Stimulated activated CD4-positive, alpha-beta T cell treated with anti-CD3 and anti-CD28 coated beads, Interleukin-12 subunit alpha, Interleukin-12 subunit beta, amount 100 ng/mL, for 4 hours (primary cell): ENCODE measurements around the gene SIK3.
"Not testable (repeated sequence)": the region's sequence is repeated elsewhere in the genome, so short reads cannot be mapped to it uniquely, and the experiment has no call there.

Experiments
- DNase-seq: peaks from one replicate; pipeline ENCODE4 v3.0.0-alpha.2; 2020

Gene SIK3

DNA sequence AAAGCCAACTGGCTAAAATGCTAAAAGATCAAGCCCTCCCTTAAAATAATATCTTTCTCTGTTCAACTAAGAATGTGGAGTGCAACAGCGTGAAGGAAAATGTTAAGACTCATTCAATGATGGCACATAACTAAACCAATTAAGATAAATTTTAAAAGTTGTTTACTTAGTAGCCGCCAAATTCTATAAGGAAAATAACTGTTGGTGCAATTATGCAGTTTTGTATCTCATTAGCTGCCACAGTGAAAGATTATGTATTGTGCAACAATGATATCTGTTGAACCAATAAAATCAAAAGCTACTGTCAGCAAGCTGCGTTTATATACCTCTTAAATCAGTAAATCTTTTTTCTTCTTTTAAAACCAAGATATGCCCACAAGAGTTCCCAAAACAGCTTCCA is 55.5 kb downstream of the SIK3 start:
- no peak for DNase-seq

DNA sequence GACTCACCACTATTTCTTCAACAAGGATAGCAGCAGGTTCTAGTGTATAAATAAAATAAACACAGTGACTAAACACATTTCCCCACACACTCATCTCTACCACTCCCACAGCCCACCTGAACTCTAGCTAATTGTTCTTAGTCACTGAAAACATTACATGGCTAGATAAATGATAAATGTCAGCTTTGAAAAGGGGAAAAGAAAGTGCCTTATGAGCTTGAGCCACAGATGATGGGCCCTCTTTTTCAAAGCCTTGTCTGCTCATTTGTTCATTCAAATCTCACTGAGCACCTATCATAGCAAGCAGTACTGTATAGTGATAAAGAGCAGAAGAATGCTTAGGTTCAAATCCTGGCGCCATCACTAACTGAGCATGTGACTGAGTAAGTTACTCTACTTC is 58.3 kb downstream of the SIK3 start:
- no peak for DNase-seq

DNA sequence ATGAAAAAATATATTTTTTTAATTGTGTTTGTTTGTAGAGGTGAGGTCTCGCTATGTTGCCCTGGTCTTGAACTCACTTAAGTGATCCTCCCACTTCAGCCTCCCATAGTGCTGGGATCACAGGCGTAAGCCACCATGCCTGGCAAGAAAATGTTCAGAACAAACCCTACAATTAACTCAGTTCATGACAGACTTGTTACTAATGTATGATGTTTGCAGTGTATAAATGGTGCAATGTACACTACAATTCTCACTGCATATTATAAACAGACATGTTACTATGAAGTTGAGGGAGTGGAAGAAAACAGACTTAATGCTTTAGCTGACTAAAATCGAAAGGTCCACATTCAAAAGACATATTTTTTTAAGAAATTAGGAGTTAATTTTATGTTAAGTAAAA is 59.0 kb downstream of the SIK3 start:
- DNase-seq: no peak

DNA sequence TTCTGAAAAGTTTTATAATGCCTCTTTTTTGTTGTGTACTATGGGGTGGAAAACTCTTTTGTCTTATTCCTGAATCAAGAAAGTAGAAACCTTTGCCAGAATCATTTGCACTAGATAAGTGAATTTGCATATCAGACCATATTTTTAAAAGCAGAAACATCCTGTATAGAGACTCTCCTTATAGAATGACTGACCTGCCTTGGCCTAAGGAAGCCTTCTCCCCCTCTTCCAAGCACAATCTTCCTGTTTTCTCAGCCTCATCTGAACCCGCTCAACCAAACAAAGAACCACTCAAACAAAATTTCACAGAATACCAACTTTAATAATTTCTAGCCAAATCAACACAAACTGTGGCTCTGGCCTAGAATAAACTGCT is 60.3 kb downstream of the SIK3 start:
- no peak for DNase-seq

DNA sequence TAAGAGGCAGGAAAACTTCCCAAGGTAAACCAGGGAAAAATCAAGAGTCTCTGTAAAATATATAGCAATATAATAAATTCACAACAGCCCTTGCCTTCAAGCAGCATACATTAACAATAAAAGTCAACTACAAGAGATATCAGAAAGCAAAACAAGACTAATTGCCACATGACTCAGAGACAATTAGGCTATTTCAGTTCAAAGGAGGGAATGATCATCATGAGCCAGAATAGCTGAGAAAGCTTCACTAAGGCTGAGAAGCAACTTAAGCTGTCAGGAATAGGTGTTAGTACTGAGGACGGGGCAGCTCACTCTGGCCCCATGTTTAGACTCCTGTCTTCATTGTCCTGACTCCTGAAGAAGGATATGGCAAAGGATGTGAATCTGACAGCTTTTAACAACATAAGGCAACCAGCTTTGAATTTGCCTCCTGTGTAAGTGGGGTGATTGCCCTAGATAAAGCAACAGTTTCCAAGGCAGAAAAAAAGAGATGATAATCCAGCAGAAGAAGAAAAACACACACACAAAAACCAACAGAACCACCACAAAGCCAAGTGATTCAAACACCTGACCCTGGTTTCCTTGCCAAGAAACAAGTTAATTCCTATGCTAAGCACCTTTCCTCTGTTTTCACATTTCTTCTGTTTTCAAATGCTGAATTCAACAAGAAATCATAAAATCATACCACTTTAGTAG is 60.8 kb downstream of the SIK3 start:
- no peak for DNase-seq

DNA sequence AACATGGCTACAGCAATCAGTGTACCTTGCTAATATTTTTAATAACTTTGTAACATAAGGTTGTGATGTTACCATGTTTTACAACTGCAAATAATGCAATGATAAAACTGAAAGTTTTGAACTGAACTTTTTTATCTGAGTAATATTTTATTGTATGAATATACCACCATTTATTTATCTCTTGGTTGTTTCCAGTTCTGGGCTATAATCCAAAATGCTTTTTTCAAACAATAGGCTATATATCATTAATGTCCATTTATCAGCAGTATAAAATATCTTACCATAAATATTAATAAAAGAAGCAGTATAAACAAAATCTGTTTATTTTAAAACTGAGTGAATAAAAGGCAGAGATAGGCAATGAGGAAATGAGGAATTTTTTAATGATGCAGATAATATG is 63.3 kb downstream of the SIK3 start:
- no peak for DNase-seq

DNA sequence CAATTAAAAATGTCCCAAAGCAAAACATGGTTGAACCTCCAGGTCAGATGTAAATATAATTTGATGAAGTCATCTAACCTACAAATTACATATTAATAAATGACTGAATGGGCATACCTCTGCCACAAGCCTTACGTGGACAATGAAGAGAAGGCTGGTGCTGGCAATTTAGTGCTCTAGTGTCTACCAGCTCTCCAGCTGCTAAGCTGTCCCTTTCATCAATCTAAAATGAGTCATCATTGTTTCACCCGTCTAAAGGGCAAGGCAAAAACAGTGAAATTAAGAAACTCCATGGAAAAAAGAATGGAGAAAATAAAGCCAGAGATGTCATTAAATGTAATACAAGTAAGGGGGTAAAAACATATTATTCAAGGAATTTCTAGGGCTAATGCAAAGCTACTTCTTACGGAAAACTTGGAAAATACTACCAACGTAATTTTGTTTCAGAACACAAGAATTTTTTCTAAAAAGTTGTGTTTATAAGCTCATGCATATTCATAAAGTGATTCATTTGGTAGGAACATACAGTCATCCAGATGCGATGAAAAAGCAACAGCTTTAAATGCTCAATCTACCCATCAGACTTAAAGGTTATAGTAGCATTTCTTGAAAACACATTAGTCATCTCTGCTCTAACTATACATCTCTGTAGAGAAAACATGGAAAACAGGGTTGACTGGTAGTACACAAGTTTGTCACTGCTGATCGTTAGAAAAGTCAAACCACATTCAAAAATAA is 71.5 kb downstream of the SIK3 start:
- DNase-seq: no peak

DNA sequence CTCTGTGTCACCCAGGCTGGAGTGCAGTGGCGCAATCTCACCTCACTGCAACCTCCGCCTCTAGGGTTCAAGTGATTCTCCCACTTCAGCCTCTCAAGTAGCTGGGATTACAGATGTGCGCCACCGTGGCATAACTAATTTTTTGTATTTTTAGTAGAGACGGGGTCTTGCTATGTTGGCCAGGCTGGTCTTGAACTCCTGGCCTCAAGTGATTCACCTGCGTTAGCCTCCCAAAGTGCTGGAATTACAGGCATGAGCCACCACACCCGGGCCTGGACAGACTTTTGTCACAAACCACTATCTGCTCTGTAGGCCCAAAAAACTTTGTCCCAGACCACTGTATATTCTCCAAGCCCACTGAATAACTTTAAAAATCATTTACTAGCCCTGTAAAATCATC is 74.5 kb downstream of the SIK3 start:
- DNase-seq: not testable (repeated sequence)

DNA sequence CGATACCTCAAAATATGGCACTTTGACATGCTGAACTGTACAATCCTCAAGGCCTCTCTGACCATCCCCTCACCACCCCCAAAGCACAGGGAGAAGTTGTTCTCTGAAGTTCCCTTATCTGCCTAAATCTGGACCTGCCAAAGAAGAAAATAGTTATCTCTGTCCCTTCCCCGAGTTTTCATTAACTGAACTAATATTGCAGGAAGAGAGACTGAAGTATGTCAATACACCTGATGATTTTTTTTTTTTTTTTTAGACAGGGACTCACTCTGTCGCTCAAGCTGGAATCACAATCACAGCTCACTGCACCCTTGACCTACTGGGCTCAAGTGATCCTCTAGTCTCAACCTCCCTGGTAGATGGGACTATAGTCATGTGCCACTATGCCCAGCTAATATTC is 75.0 kb downstream of the SIK3 start:
- no peak for DNase-seq

DNA sequence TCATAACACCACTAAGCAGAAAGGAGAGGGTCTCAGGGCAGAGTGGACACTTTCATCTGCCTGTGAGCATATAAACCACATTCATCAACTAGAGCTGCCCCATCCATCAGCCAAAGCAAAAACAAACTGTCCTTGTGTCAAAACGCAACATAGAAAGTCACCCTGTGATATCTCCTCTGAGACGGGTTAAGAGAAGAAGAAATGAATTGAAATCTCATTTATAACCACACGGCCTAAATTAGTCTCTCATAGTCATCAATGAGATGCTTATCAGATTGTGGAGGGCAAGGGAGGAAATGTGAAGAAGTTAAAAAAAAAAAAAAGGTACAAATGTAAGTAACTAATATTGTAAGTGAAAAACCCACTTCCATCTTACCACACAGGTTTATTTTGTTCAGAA is 75.7 kb downstream of the SIK3 start:
- no peak for DNase-seq

DNA sequence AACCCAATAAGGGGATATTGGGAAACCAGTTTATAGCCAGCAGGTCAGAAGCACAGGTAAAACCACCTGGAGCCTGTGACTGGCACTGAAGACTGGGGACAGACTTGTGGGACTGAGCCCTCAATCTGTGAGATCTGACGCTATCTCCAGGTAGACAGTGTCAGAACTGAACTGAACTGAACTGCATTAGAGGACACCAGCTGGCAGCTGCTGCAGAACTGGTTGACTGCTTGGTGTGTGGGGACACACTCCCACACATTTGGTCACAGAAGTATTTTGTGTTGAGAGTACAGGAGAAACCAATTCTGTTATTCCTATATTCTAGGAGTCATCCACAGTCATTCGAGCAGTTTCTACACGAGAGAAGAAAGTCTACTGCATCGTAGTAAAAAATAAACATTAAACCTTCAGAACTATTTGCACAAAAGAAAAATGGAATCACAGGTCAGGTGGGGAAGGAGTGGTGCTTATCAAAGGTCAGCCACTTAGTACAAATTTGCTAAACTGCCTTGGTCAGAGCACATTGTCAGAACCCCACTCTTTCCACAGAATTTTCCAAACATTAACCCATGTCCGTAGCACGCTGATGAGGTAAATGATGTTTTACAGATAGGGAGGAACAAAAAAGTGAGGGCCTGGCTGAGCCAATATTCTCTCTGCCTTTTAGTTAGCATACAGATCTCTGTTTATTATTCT is 77.2 kb downstream of the SIK3 start:
- no peak for DNase-seq

DNA sequence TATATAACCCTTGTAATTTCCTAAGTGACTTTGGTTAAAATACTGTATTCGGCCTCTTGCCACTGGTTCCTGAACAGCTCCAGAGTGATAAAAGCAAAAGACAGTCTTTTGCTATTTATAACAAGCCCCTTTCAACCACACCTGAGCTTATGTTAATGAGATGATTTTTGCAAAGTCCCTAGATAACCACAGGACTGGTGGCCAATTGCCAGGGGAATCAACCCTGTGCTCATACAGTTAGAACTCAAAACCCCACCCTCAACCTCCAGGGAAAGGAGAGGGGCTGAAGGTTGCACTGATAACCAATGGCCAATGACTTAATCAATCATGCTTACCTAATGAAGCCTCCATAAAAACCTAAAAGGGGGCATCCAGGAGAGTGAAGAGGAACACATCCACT is 77.9 kb downstream of the SIK3 start:
- DNase-seq: no peak

DNA sequence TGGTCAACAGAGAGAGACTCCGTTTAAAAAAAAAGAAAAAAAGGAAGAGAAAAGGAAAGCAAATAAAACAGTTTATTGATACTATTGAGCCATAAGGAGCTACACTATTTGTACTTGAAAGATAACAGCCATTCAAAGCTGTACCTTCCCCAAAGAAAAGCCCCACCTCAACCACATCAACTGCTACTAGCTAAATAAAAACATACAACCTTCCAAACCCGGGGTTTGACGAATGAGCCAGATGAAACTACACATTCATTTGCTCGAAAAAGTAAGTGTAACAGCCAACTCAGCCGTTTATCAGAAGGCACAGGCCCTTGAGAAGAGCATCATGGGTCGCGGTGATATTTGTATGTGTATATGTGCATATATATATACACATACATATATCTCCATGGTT is 78.4 kb downstream of the SIK3 start:
- no peak for DNase-seq

DNA sequence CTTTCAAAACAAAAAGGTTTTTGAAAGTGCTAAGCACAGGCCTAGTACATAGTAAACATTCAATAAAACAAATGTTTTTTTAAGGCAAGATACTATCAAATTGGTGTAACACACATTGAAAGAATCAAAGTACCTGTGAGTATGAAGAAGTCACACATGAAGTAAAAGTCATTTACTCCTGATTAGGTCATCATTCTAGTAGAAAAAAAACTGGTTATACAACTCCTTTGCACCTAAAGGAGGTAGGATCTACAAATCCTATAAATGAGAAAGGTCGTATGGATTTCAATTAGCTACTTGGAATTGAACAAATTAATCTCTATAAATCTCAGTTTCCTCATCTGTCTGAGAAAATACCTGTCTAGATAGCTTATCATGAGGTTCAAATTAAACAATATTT is 80.8 kb downstream of the SIK3 start:
- DNase-seq: no peak

DNA sequence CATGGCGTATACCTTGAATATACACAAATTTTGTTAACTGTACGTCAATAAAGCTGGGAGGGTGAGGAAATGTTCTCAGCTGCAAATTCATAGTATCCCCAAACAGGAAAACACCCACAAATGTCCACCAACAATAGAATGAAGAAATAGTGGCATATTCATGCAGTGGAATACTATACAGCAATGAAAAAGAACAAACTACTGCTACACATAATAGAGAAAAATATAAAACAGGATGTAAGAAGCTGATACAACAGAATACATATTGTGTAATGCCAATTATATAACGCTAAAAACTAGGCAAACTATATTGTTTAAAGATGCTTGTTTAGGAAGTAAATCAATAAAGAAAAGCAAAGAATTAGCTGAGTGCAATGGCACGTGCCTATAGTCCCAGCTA is 81.5 kb downstream of the SIK3 start:
- DNase-seq: no peak

DNA sequence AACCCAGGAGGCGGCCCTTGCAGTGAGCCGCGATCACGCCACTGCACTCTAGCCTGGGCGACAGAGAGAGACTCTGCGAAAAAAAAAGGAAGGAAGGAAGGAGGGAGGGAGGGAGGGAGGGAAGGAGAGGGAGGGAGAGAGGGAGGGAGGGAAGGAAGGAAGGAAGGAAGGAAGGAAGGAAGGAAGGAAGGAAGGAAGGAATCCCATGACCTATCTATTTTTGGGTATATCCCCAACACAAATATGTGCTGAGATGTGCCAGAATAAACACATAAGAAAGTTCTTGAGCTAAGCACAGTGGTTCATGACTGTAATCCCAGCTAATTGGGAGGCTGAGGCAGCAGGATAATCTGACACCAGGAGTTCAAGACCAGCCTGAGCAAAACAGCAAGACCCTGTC is 82.0 kb downstream of the SIK3 start:
- no peak for DNase-seq

DNA sequence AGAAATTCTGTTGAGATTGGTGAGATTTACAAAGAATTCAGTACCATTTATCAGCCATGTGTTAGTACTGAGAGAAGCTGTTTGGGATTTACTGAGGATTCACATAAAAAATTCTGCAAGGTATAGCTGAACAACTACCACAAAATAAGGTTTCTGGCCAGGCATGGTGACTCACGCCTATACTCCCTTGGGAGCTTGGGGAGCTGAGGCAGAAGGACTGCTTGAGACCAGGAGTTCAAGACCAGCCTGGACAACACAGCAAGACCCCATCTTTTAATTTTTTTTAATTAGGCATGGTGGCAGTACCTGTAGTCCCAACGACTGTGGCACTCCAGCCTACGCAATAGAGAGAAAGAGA is 86.7 kb downstream of the SIK3 start:
- DNase-seq: no peak

DNA sequence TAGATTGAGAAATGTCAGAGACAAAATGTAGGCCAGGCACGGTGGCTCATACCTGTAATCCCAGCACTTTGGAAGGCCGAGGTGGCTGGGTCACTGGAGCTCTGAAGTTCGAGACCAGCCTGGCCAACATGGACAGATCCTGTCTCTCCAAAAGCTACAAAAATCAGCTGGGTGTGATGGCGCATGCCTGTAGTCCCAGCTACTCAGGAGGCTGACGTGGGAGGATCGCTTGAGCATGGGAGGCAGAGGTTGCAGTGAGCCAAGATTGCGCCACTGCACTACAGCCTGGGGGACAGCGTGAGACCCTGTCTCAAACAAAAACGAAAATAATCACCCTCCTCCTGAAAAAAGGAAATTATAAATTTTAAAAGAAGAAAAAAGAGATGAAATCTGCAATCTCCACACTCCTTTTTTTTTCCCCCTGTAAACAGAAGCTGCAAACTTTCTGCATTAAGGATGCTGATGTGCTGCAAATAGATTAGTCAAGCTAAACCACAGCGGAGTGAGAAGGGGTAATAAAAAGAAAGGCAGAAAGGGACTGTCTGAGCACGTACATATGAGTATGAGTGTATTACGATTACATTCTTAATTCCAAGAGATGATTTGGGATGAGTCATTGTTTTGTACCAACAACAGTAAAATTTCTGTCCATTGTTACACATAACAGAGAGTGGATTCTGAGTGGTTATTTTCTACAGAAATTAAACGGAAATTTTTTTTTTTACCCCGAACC is 87.3 kb downstream of the SIK3 start:
- DNase-seq: no peak

DNA sequence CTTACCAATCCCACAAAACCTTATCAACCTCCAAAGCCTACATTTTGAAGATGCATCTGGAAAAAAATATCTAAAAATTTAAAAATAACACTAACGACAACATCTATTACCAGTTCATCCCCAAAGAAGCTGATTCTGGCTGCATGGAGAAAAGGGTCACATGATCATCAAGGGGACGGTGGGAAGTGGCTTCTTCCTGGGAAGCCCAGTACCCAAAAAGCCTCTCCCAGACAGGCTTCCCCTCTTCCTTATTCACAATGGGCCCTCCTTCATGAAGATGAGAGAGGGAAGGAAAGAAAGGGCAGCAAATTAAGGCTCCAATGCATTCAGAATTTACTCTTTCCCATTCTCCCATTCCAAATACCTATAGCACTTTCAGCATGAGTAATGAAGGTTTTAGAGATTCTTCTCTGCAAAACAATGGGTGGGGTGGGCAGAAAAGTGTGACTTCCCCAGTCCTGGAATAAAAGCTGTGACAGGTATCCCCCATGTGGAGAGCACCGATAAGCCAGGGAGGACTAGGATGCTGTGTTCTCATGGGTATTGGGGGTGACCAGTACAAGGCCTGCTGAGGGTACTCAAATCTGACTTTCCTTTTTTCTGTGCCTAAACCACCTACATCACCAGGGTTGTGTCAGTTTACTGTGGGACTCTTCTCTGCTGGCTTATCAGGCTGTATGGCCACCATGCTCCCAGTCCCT is 88.2 kb downstream of the SIK3 start:
- DNase-seq: no peak

DNA sequence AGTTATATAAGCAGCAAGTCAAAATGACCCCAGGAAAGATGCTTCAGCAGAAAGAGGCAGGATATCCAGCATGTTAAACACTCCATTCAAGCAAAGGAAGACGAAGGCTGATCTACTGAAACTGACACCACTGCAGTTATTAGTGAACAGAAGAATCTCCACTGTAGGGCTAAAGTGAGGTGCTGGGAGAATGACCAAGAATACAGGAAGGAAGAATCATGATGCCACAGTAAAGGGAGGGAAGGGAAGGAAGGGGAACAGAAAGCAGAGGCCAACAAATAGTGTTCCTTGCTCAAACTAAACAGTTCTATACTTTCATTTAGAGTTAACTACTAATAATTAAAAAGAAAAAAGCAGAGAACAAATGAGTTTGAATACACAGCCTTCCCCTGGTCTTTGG is 92.5 kb downstream of the SIK3 start:
- DNase-seq: no peak

DNA sequence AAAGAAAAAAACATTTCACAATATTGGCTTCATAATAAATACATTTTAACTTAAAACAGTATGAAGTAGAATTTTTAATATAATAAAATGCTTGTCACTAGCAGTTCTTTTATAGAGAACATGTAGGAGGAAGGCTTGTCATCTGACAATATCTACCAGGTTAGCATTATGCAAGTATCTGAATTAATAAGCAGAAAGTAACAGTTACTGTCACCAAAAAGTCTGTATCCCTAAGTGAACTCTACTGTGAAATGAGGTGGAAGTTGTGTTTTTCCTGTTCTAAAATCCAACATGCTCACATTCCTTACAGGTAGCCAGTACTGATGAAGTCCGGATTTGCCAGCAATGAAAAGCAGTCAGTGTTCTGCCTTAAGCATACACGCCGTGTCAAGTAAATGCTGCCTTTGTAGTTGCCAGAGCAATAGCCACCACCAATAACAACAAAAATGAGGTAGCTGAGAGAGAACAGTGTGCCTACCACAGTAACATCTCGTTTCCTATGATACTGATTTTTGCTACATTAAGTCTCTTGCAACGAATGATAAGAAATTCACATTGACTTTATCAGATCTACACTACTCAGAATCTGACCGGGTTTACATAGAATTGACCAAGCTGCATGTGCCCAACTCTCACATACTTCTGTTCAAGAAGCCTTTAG is 95.5 kb downstream of the SIK3 start:
- DNase-seq: no peak

DNA sequence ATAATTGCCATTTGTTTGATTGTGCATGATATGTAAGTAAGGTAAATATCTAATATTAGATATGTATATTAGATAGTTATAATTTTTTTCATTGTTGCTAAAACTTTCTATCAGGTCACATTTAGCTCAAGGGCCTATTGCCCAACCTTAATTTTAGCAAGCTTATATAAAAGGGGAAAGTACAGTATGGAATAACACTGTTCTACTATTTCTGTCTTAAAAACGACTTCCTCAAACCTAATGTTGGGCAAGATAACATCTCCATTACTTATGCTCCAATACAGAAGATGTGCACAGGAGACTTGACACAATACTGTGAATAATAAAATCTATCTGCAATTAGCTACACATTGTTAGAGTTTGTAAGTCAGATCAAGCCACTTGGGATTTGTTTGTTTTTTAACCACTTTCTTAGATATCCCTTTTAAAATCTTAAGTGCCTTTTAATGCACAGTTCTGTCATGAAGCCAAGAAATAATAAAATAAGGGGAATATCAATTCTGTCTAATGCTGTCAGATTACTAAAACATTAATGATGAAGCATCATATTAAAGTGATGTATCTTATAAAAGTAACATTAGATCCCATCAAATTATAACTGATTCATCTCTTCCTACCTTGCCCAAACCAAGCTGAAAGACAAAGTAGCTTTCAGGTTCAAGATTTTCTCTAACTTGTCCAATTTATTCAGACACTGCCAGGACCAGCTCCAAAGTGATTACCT is 98.1 kb downstream of the SIK3 start:
- DNase-seq: no peak
